Keratinocyte (primary cell): Measurements from ENCODE around the gene TPO. TPM values are rescaled to one million over a fixed set of nuclear protein-coding genes. Genes with fewer than 3 reads are reported as not detected.

ENCODE experiments used
- DNase-seq: peaks from one replicate; pipeline ENCODE4 v3.0.0-alpha.2; 2011; ENCODE audit warnings: low read depth, missing footprints, low spot score
- FAIRE-seq: peaks from 2 replicates; lab custom pipeline; 2011; peaks lifted over from hg19 to GRCh38; lab: Jason Lieb, UNC
- H2AFZ ChIP-seq: 2 replicates; pipeline ENCODE4 v1.6.0; 2012; ENCODE audit warnings: low read length, control low read depth, inconsistent platforms; ENCODE audit not compliant: control insufficient read depth
- H3K27ac ChIP-seq: 2 replicates; pipeline ENCODE4 v1.5.1; 2011; ENCODE audit warnings: low read length; ENCODE audit not compliant: control insufficient read depth, insufficient read depth
- H3K27me3 ChIP-seq: 3 replicates; pipeline ENCODE4 v1.6.0; 2011; ENCODE audit warnings: low read length; ENCODE audit not compliant: control insufficient read depth, insufficient read depth; ENCODE audit errors: extremely low read depth
- H3K36me3 ChIP-seq, 2 experiments: 2 replicates in 1 of 2; 3 replicates in 1 of 2; pipeline ENCODE4 v1.5.1; 2011; ENCODE audit warnings: low read length in 2 of 2, mild to moderate bottlenecking in 1 of 2; ENCODE audit not compliant: control insufficient read depth in 2 of 2, insufficient read depth in 2 of 2; ENCODE audit errors: extremely low read depth in 1 of 2
- H3K4me1 ChIP-seq: 3 replicates; pipeline ENCODE4 v1.5.1; 2011; ENCODE audit warnings: low read length; ENCODE audit not compliant: control insufficient read depth, insufficient read depth; ENCODE audit errors: extremely low read depth
- H3K4me2 ChIP-seq: 3 replicates; pipeline ENCODE4 v1.6.0; 2011; ENCODE audit warnings: low read depth, low read length; ENCODE audit not compliant: control insufficient read depth, insufficient read depth; ENCODE audit errors: extremely low read depth
- H3K4me3 ChIP-seq, 3 experiments: fragments of 200-600 bp in 1 of 3; sonication (generic) in 1 of 3; 2 replicates in 2 of 3; 3 replicates in 1 of 3; pipeline ENCODE4 v1.5.1; 2011 to 2016; ENCODE audit warnings: low read length in 3 of 3, mild to moderate bottlenecking in 3 of 3, control low read depth in 2 of 3, inconsistent platforms in 1 of 3, low read depth in 1 of 3, mixed read lengths in 1 of 3, mixed run types in 1 of 3, moderate library complexity in 1 of 3; ENCODE audit not compliant: control insufficient read depth in 2 of 3, insufficient read depth in 2 of 3; ENCODE audit errors: extremely low read depth in 1 of 3
- H3K79me2 ChIP-seq: 2 replicates; pipeline ENCODE4 v1.6.0; 2012; ENCODE audit warnings: low read length; ENCODE audit not compliant: control insufficient read depth, insufficient read depth
- H3K9ac ChIP-seq: 3 replicates; pipeline ENCODE4 v1.6.0; 2011; ENCODE audit warnings: low read length; ENCODE audit not compliant: control insufficient read depth, insufficient read depth; ENCODE audit errors: extremely low read depth
- H3K9me1 ChIP-seq: 3 replicates; pipeline ENCODE4 v1.6.0; 2011; ENCODE audit warnings: low read length; ENCODE audit not compliant: control insufficient read depth, insufficient read depth; ENCODE audit errors: extremely low read depth
- H3K9me3 ChIP-seq: 2 replicates; pipeline ENCODE4 v1.5.1; 2012; ENCODE audit warnings: low read depth, low read length; ENCODE audit not compliant: control insufficient read depth
- H4K20me1 ChIP-seq: 3 replicates; pipeline ENCODE4 v1.6.0; 2011; ENCODE audit warnings: low read length; ENCODE audit not compliant: control insufficient read depth, insufficient read depth; ENCODE audit errors: extremely low read depth
- CTCF ChIP-seq, 3 experiments: IDR thresholded peaks in 1 of 3; conservative IDR thresholded peaks in 1 of 3; optimal IDR thresholded peaks in 1 of 3; 2 replicates in 2 of 3; 3 replicates in 1 of 3; pipeline versions ENCODE3 to v1.5.1; 2011; ENCODE audit warnings: low read length in 3 of 3, mild to moderate bottlenecking in 3 of 3, moderate library complexity in 2 of 3, control low read depth in 1 of 3, inconsistent platforms in 1 of 3; ENCODE audit not compliant: insufficient read depth in 2 of 3; ENCODE audit errors: extremely low read depth in 1 of 3
- EZH2 ChIP-seq: IDR thresholded peaks from one replicate; pipeline ENCODE4 v1.6.1; 2012; ENCODE audit warnings: inconsistent platforms, mild to moderate bottlenecking, low read length, moderate library complexity
- dilution Hi-C: fragments of 300-500 bp; cut with MboI; formaldehyde crosslinking; loops from one replicate; pipeline ENCODE4 v1.7.0; 2020; ENCODE audit warnings: low sequenced_read_pairs; ENCODE audit not compliant: extremely low pct_ligation_motif_present
- polyA plus RNA-seq, 5 experiments: library from polyadenylated mRNA; depleted of rRNA in 3 of 5; stranded (reverse) in 3 of 5; stranded (forward) in 1 of 5; unstranded in 1 of 5; fragments of >200 nt; gene quantifications; 1 replicate in 1 of 5; 2 replicates in 3 of 5; 3 replicates in 1 of 5; pipeline versions ENCODE4 v1.2.1 to v1.2.3, GENCODE V29; 2011 to 2012; ENCODE audit warnings: missing spikeins in 2 of 5, low read depth in 1 of 5, low replicate concordance in 1 of 5

Gene TPO
- polyA plus RNA-seq, 1 donor (not counting 4 experiments of a cell fraction or from before 2014, with no cell fraction given): 0.07 TPM

- dilution Hi-C loops: no loop called here
- no peaks in the 10 kb centered on the region for H3K9me3 ChIP-seq
- no peak for DNase-seq
- no peaks in the 10 kb centered on the region for H4K20me1 ChIP-seq
- H3K79me2 ChIP-seq: no peaks in the 10 kb centered on the region
- FAIRE-seq: no peak
- H3K9ac ChIP-seq: no peak overlapping the region
- H3K27me3 ChIP-seq: no peaks in the 10 kb centered on the region
- no peak overlapping the region for H3K4me2 ChIP-seq
- H2AFZ ChIP-seq: no peak overlapping the region
- H3K27ac ChIP-seq: no peak overlapping the region
- H3K4me1 ChIP-seq: no peaks in the 10 kb centered on the region
- H3K9me1 ChIP-seq: no peaks in the 10 kb centered on the region
- TF ChIP-seq CTCF (optimal IDR thresholded peaks at IDR 0.05 in 1 of 3, IDR thresholded peaks at IDR 0.05 in 1 of 3, conservative IDR thresholded peaks at IDR 0.05 in 1 of 3; ENCODE audit: extremely low read depth in 1 of 3, insufficient read depth in 2 of 3, low read length in 3 of 3) (no peak), EZH2 (no peak)
- no peak overlapping the region for H3K4me3 ChIP-seq
- H3K36me3 ChIP-seq: no peaks in the 10 kb centered on the region
These were observed 15.9 kb upstream of the TPO start for GRCh38 chr2:1397350-1397749.

DNA sequence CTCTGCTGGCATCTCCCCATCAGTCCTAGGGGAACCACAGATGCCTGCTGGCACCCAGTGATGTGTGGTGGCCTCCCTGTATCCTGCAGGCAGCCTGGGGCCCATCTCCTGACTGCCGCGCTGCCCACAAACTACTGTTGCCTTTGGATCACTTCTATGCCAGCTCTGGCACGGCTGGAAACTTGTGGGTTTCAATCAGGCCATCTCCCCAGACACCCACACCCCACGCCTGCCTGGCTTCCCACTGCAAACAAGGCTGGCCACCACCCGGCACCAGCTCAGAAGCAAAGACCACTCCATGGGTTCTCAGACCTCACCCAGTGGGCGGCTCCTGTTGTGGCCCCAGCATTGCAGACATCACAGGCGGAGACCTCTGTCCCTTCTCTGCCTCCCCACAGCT lies 15.1 kb upstream of the TPO start:
- DNase-seq (no peak), FAIRE-seq (no peak)
- H3K27me3 ChIP-seq: no peaks in the 10 kb centered on the region
- no peaks in the 10 kb centered on the region for H3K36me3 ChIP-seq
- no peaks in the 10 kb centered on the region for H3K4me1 ChIP-seq
- H3K79me2 ChIP-seq: no peaks in the 10 kb centered on the region
- H3K4me2 ChIP-seq: no peak overlapping the region
- no peaks in the 10 kb centered on the region for H3K9me1 ChIP-seq
- no peak overlapping the region for H2AFZ ChIP-seq
- no peaks in the 10 kb centered on the region for H4K20me1 ChIP-seq
- no peaks in the 10 kb centered on the region for H3K9me3 ChIP-seq
- H3K27ac ChIP-seq: no peak overlapping the region
- no peak for TF ChIP-seq CTCF (optimal IDR thresholded peaks at IDR 0.05 in 1 of 3, IDR thresholded peaks at IDR 0.05 in 1 of 3, conservative IDR thresholded peaks at IDR 0.05 in 1 of 3; ENCODE audit: extremely low read depth in 1 of 3, insufficient read depth in 2 of 3, low read length in 3 of 3)
- no peak for TF ChIP-seq EZH2
- H3K4me3 ChIP-seq: no peak overlapping the region
- no peak overlapping the region for H3K9ac ChIP-seq
- dilution Hi-C loops: no loop called here
